Endometrial microvascular endothelial cells (primary cell): ENCODE results near the gene ROR2. TPM values are rescaled to one million over a fixed set of nuclear protein-coding genes. Genes with fewer than 3 reads are reported as not detected.
"Not testable (repeated sequence)": the region's sequence is repeated elsewhere in the genome, so short reads cannot be mapped to it uniquely, and the experiment has no call there.

ENCODE experiments used
- in situ Hi-C: cut with HindIII; loops from 2 replicates; pipeline ENCODE4 v1.10.0; 2017; ENCODE audit warnings: low sequenced_read_pairs, low pct_unique_long_range_greater_than_20kb; ENCODE audit errors: inconsistent ontology term
- total RNA-seq: library from RNA; depleted of rRNA; stranded (reverse); fragments of >200 nt; gene quantifications from one replicate; pipeline ENCODE4 v1.2.3, GENCODE V29; 2015; ENCODE audit errors: inconsistent ontology term

ROR2 gene
- 0.09 TPM for total RNA-seq

- in situ Hi-C loops = no loop called here
These were observed at the start of gene ROR2 for GRCh38 chr9:91949946-91950664. Gene ROR2, minus strand, starts transcription at chr9:91950228.

GRCh38 chr9:91995000-91995655, 45.1 kb upstream of the ROR2 start:
- in situ Hi-C loops = no loop called here

- in situ Hi-C loops = no loop called here
These were observed 44.4 kb upstream of the ROR2 start for GRCh38 chr9:91994422-91994821.

- in situ Hi-C loops = no loop called here
These were observed 42.5 kb upstream of the ROR2 start for GRCh38 chr9:91992461-91993041.

- in situ Hi-C loops = no loop called here
These were observed 41.8 kb upstream of the ROR2 start for GRCh38 chr9:91991721-91992341.

GRCh38 chr9:91986248-91986647, 36.2 kb upstream of the ROR2 start:
- in situ Hi-C loops = no loop called here

GRCh38 chr9:91985692-91986091, 35.7 kb upstream of the ROR2 start:
- in situ Hi-C loops = no loop called here

- in situ Hi-C loops = no loop called here
These were observed 28.8 kb upstream of the ROR2 start for GRCh38 chr9:91978740-91979414.

GRCh38 chr9:91975254-91975653, 25.2 kb upstream of the ROR2 start:
- in situ Hi-C loops = not testable (repeated sequence)

- in situ Hi-C loops = no loop called here
These were observed 22.7 kb upstream of the ROR2 start for GRCh38 chr9:91972711-91973110.

GRCh38 chr9:91972076-91972626, 22.1 kb upstream of the ROR2 start:
- in situ Hi-C loops = no loop called here

GRCh38 chr9:91967259-91967658, 17.2 kb upstream of the ROR2 start:
- in situ Hi-C loops = no loop called here

- in situ Hi-C loops = no loop called here
These were observed 16.5 kb upstream of the ROR2 start for GRCh38 chr9:91966503-91966902.

GRCh38 chr9:91963711-91964240, 13.7 kb upstream of the ROR2 start:
- in situ Hi-C loops = no loop called here

GRCh38 chr9:91960367-91960766, 10.3 kb upstream of the ROR2 start:
- in situ Hi-C loops = no loop called here

GRCh38 chr9:91958174-91958573, 8.1 kb upstream of the ROR2 start:
- in situ Hi-C loops = no loop called here

- in situ Hi-C loops = no loop called here
These were observed 4.9 kb upstream of the ROR2 start for GRCh38 chr9:91954841-91955471.

- in situ Hi-C loops = no loop called here
These were observed 3.7 kb upstream of the ROR2 start for GRCh38 chr9:91953718-91954117.
